ACHN (cell line): Measurements from ENCODE around the gene PHF21B.

ENCODE experiments used
- DNase-seq: peaks from one replicate; pipeline ENCODE4 v3.0.0-alpha.2; 2015
- in situ Hi-C: cut with HindIII; loops from 2 replicates; pipeline ENCODE4 v1.10.0; 2017; ENCODE audit warnings: low sequenced_read_pairs, low pct_ligation_motif_present, low pct_unique_long_range_greater_than_20kb

Gene PHF21B

GRCh38 chr22:44892243-44892642 is 117.6 kb downstream of the PHF21B start:
- no peak for DNase-seq
- in situ Hi-C loops = no loop called here

GRCh38 chr22:44891791-44892190 is 118.0 kb downstream of the PHF21B start:
- in situ Hi-C loops = no loop called here
- no peak for DNase-seq

- no peak for DNase-seq
- in situ Hi-C loops = no loop called here
Measured at GRCh38 chr22:44891293-44891747, 118.5 kb downstream of the PHF21B start.

DNA sequence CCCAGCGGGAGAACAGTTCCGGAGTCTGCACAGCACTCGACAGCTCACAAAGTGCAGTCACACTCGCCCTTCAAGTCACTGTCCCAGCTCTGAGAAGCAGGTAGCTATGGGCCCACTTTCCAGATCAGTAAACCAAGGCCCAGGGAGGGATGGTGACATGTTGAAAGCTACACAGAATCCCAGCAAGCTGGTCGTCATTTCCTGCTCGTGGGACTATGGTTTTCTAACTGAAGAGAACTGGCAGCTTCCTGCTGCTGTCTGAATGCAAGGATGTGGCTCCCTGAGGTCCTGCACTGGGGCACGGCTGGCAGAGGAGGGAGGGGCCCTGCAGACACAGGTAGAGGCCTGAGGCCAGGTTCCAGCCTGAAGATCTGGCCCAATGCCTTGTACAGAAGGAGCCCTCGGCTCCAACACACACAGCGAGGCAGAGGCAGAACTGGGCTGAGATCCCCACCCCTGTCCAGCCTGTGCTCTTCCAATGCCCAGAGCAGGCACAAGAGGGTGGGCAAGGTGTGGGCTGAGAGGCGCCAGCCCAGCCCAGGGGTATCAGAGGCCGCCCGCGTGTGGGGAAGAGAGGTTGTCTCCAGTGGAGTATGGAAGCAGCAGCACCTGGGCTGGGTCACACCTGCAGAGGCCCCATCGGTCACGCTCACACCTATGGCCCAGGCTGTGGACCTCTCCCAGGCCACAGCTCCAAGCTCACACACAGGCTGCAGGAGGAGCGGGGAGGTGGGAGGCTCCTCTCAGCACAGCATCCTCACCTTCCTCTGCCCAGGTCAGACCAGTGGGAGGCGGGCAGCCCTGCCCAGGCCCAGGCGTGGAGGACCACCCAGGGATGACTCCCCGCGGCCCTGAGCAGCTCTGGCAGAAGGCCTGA is 119.2 kb downstream of the PHF21B start:
- in situ Hi-C loops = no loop called here
- no peak for DNase-seq

DNA sequence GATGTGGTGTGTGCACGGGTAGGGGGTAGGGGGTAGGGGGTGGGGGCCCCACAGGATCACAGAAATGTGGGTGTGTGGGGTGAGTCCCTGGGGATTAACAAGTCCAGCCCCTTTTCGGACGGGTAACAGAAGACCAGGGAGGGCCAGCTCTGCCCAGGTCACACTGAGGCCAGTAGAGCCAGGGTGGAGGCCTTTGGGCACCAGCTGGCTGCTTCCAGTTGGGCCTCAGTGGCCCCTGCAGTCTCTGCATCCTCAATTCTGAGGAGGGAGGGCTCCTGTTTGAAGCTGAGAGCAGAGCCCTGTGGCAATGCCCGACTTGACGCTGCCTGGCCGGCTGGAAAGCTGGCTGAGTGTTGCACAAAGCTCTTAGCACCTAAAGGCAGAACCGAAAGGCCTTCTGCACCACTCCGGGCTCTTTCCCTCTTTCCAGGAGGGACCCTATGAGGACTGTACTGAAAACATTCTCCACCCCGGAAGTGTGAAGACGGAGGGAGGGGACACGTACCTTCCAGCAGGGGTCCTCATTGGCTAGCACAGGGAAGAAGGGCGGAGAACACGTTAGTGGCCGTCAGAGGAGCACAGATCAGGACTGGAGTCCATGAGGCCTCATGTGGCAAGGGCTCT is 120.4 kb downstream of the PHF21B start:
- in situ Hi-C loops = no loop called here

DNA sequence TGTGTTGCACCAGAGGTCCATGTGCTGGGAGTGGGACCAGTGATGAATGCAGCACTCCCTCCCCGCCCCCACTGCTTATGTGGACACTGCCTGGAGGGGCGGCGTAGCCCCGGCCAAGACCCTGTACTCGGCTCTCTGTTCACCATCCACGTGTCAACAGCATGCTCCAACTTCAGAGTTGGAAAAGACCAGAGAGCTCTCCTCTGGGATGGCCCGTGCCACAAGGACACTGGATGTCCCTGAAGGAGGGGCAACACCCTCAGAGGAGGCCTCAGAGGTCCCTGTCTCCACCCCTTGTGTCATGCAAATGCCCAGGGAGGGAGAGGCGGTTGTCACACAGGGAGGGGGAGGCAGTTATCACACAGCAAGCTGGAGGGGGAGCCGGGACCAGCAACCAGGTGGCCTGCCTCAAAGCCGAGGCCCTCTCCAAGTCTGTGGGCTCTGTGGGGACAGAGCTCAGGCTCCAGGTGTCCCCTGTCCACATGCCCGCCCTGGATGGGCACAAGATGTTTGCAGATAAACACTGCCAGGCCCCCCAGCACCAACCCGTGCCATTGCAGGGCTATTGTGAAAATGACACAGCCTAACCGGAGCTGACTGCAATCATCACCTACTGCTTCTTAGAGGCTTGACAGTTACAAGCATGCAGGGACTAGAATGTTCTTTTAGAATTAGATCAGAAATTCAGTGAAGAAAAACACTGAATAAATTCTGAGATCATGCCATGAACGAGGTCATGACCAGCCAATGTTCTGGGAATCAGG is 121.1 kb downstream of the PHF21B start:
- in situ Hi-C loops = no loop called here
- DNase-seq = no peak

More for the DNA sequence above, 120.4 kb downstream of the PHF21B start:
- DNase-seq = no peak

- in situ Hi-C loops = no loop called here
- no peak for DNase-seq
Measured at GRCh38 chr22:44887941-44888366, 121.9 kb downstream of the PHF21B start.

- in situ Hi-C loops = no loop called here
- DNase-seq = no peak
Measured at GRCh38 chr22:44885806-44886360, 123.9 kb downstream of the PHF21B start.

- peak; percentile 15 for DNase-seq
- in situ Hi-C loops = no loop called here
Measured at GRCh38 chr22:44884968-44885805, 124.6 kb downstream of the PHF21B start.

DNA sequence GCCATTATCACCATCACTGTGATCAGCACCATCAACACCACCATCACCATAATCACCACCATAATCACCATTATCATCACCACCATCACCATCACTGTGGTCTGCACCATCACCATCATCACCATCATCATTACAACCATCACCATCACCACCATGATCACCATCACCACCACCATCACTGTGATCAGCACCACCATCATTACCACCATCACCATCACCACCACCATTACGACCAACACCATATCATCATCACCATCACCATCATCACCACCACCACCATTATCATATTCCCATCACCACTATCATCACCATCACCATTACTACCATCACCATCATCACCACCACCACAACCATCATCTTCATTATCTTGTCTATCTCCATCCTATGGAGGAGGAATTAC is 125.2 kb downstream of the PHF21B start:
- in situ Hi-C loops = no loop called here
- DNase-seq = no peak

DNA sequence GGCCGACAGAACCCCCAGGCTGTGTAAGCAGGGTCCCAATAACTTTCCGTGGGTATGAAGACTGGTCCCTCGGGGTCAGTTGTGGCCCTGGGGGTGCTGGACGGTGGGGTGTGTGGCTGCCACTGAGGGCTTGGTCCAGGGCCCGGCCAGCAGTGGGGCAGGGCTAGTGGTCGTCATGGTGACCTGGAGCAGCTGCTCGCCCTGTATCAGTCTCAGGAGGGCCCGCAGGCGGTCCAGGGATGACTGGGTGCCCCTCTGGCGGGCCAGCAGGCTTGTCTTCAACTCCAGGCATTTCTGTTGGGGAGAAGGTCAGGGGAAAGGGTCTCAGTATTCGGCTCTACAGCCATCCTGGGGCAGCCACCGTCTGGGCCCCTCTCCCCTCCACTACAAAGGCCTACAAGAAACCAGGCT is 126.8 kb downstream of the PHF21B start:
- in situ Hi-C loops = no loop called here
- no peak for DNase-seq

- DNase-seq = no peak
- in situ Hi-C loops = no loop called here
Measured at GRCh38 chr22:44882226-44882905, 127.4 kb downstream of the PHF21B start.

GRCh38 chr22:44881624-44882023 is 128.2 kb downstream of the PHF21B start:
- DNase-seq = no peak
- in situ Hi-C loops = no loop called here

- DNase-seq = no peak
- in situ Hi-C loops = no loop called here
Measured at GRCh38 chr22:44880610-44881290, 129.1 kb downstream of the PHF21B start.

DNA sequence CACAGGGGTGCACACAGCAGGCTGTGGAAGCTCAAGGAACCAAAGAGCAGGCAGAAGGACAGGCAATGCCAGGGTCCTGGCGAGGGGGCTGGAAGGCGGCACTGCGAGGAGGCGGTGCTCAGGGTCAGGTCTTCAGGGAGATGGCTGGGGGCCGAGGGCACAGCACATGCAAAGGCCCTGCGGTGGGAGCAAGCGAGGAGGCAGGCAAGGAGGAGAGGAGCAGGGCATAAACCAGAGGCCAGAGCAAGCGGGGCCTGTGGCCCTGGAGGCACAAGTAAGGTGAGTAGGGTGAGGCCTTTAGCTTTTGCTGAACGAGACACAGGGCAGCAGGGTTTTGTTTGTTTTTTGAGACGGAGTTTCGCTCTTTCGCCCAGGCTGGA is 130.5 kb downstream of the PHF21B start:
- in situ Hi-C loops = no loop called here
- no peak for DNase-seq

DNA sequence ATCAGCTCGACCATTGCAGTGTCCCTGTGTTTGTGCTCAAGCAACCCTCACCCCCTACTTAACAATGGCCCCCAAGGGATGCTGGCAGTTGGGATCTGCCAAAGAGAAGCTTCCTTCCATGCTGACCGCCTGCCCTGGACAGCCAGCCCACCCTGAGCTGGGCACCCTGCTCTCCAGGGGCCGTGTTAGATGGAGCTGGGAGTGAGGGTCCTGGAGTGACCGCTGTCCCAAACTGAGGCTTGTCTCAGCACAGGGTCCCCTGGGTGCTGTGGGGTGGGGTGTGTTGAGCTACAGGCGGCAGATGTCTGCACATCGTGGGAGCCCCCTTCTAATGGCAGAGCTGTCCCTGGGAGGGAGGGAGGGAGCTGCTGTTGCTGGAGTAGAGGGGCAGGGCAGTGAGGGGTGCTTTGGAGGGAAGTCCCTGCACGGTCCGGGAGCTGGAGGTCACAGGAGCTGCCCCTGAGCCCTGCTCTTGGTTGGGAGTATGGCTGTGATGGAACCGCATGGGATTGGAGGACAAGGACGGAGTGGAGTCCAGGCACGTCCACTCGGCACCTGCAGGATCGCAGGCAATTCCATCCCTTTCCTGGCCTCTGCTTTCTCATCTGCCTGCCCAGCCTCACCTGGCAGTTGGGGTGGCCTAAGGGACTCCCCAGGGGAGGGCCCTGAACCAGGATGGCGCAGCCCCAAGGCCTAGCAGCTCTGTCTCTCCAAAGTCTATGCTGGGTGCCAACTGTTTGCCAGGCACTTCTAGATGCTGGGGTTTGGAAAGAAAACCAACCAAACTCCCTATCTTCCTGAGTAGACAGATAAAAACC is 131.1 kb downstream of the PHF21B start:
- DNase-seq = no peak
- in situ Hi-C loops = no loop called here
